Muscle layer of colon (tissue), 2 donors: Measurements from ENCODE around the gene RGS6.

Experiments
- H3K27ac ChIP-seq: one replicate; pipeline ENCODE4 v1.7.0; 2013; ENCODE audit warnings: low read depth, mild to moderate bottlenecking, low read length, moderate library complexity
- H3K27me3 ChIP-seq, 2 donors: one replicate each; pipeline ENCODE4 v1.7.0; 2013; ENCODE audit warnings: low read length in 2 of 2, mild to moderate bottlenecking in 2 of 2; ENCODE audit not compliant: insufficient read depth in 2 of 2, control insufficient read depth in 1 of 2
- H3K36me3 ChIP-seq: one replicate; pipeline ENCODE4 v1.7.0; 2013; ENCODE audit warnings: mild to moderate bottlenecking, low read length; ENCODE audit not compliant: insufficient read depth
- H3K4me1 ChIP-seq: one replicate; pipeline ENCODE4 v1.7.0; 2013; ENCODE audit warnings: mild to moderate bottlenecking, low read length; ENCODE audit not compliant: insufficient read depth
- H3K4me3 ChIP-seq, 2 donors: one replicate each; pipeline ENCODE4 v1.7.0; 2013; ENCODE audit warnings: low read length in 2 of 2, low read depth in 1 of 2, mild to moderate bottlenecking in 1 of 2, moderate library complexity in 1 of 2
- H3K9ac ChIP-seq: one replicate; pipeline ENCODE4 v1.7.0; 2013; ENCODE audit warnings: low read length
- H3K9me3 ChIP-seq: one replicate; pipeline ENCODE4 v1.7.0; 2013; ENCODE audit warnings: mild to moderate bottlenecking, low read length
- donor health status: abdominal sarcoma.
- donor health status: Adenocarcinoma of cecum.

Gene RGS6

GRCh38 chr14:72303930-72304329, 371.7 kb downstream of the RGS6 start:
- H3K9ac ChIP-seq, result no peak overlapping the region
- no peak overlapping the region for H3K27ac ChIP-seq
- H3K36me3 ChIP-seq, result no peaks in the 10 kb centered on the region
- H3K4me3 ChIP-seq, result no peak overlapping the region
- H3K4me1 ChIP-seq, result peaks cover 7% of the 10 kb centered on the region
- no peaks in the 10 kb centered on the region for H3K9me3 ChIP-seq
- no peaks in the 10 kb centered on the region for H3K27me3 ChIP-seq

- H3K9me3 ChIP-seq, result no peaks in the 10 kb centered on the region
- H3K36me3 ChIP-seq, result no peaks in the 10 kb centered on the region
- H3K4me3 ChIP-seq, result no peak overlapping the region
- no peak overlapping the region for H3K27ac ChIP-seq
- peaks cover 19% of the 10 kb centered on the region for H3K4me1 ChIP-seq
- H3K27me3 ChIP-seq, result no peaks in the 10 kb centered on the region
- no peak overlapping the region for H3K9ac ChIP-seq
Measured at GRCh38 chr14:72305561-72305960, 373.3 kb downstream of the RGS6 start.

DNA sequence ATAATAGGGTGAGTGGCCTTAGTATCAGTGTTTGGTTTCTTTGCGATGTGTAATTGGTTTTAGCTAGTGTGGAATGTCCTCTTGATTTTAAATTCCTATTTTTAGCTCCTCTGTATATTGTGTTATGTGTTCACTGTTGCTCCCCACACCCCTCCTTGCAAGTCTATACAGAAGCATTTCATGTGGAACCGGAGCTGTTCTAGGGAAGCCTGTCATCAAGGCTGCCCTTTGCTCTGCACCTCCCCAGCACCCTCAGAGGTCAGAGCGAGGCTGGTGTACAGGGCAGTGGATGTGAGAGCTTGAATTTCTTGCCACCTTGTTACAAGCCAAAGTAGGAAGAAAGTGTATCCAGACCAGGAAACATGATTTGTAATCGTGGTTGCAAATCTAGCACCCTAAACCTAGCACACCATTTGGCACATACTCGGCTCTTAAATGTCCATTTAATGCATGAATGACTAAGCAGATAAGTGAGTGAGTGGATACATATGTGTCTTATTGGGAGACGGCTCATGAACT, 376.8 kb downstream of the RGS6 start:
- no peak overlapping the region for H3K9ac ChIP-seq
- H3K4me1 ChIP-seq, result peaks cover 49% of the 10 kb centered on the region
- no peaks in the 10 kb centered on the region for H3K9me3 ChIP-seq
- no peaks in the 10 kb centered on the region for H3K36me3 ChIP-seq
- no peak overlapping the region for H3K27ac ChIP-seq
- H3K4me3 ChIP-seq, result no peak overlapping the region
- no peaks in the 10 kb centered on the region for H3K27me3 ChIP-seq

DNA sequence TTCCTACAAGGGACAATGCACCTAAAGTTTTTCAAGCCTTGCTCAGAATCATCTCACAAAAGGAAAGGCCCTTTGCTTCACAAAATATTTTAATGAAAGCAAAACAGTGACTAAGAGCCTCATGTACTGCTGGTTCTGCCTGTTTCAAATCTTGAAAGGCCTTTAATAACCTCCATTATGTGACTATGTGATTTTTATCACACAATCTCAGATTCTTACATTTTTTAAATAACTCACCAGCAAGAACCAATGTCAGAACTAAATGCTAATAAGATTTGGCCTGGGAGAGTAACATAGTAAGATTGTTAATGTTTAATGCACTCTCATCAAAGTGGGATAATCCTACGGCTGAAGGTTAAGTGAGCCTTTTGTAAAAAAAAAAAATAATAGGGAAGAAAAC, 378.9 kb downstream of the RGS6 start:
- H3K36me3 ChIP-seq, result no peaks in the 10 kb centered on the region
- H3K4me1 ChIP-seq, result peaks cover 53% of the 10 kb centered on the region
- H3K9ac ChIP-seq, result no peak overlapping the region
- H3K27me3 ChIP-seq, result no peaks in the 10 kb centered on the region
- no peaks in the 10 kb centered on the region for H3K9me3 ChIP-seq
- no peak overlapping the region for H3K27ac ChIP-seq
- H3K4me3 ChIP-seq, result no peak overlapping the region

GRCh38 chr14:72311516-72311915, 379.3 kb downstream of the RGS6 start:
- Histone ChIP-seq H3K36me3 (no peaks in the 10 kb centered on the region), H3K4me3 (no peak overlapping the region), H3K27me3 (no peaks in the 10 kb centered on the region), H3K4me1 (peaks cover 53% of the 10 kb centered on the region), H3K9me3 (no peaks in the 10 kb centered on the region), H3K9ac (no peak overlapping the region), H3K27ac (no peak overlapping the region)

DNA sequence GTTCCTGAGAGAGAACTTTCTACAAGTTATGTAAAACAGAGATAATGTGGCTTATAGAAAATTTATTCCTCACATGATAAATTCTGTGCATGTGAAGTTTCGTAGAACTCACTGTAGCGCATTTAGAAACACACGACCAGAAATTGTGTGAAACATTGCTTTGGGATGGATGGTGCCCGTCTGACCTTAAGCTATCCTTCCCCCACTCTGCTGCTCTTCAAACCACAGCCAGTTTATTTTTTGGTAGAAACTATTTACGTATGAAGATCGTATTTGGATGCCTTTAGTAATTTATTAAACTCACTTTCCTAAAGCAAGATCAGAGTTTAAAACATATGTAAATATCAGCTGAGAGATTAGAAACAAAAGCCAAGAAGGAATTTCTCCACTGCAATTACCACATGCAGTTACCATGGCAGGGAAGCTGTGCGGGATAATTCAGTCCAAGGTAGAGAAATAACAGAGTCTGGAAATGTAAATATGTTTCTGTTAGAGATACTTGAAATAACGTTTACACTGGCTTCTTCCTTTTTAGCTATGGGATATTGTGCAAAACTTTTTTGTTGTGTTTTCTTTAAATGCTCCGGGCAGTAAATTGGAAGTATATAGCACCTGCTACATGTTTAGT, 382.7 kb downstream of the RGS6 start:
- no peaks in the 10 kb centered on the region for H3K9me3 ChIP-seq
- no peak overlapping the region for H3K4me3 ChIP-seq
- H3K27ac ChIP-seq, result no peak overlapping the region
- no peaks in the 10 kb centered on the region for H3K27me3 ChIP-seq
- H3K36me3 ChIP-seq, result no peaks in the 10 kb centered on the region
- H3K9ac ChIP-seq, result no peak overlapping the region
- H3K4me1 ChIP-seq, result peaks cover 37% of the 10 kb centered on the region

DNA sequence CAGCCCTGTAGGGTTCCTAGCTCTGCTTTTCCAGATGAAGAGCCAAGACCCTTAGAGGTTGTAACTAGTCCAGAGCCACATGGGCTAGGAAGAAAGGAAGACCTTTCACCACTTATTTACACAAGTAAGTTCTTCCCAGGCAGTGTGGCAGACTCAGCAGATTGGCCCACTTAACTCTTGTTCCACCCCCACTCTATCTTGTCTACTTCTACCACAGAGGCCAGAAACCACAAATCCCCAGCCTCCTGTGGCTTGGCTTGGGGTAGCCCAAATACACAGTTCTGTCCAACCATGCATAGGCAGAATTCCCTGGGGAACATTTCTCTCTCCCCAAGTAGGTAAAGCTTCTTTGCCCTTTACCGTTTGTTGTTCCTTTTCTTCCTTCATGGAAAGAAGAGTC, 383.5 kb downstream of the RGS6 start:
- Histone ChIP-seq H3K9me3 (no peaks in the 10 kb centered on the region), H3K36me3 (no peaks in the 10 kb centered on the region), H3K9ac (no peak overlapping the region), H3K27me3 (no peaks in the 10 kb centered on the region), H3K4me3 (no peak overlapping the region), H3K4me1 (peaks cover 34% of the 10 kb centered on the region), H3K27ac (no peak overlapping the region)

DNA sequence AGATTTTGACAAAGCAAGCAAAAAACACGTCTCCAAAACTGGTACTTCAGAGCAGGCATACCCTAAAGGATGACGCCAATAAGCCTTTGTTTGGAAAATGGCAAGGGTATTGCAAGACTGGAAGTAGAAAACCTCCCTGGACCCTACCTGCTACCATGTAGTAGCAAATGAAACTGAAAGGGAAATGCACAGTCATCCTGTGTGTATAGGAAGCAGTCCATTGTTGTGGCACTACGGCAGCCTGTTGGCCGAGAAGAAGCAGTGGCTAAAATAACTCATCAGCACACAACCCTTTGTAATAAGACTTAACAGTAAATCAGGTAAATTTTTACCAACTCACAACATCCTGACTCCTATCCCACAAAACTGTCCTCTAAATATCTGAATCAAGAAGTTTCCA, 386.4 kb downstream of the RGS6 start:
- H3K9ac ChIP-seq, result no peak overlapping the region

DNA sequence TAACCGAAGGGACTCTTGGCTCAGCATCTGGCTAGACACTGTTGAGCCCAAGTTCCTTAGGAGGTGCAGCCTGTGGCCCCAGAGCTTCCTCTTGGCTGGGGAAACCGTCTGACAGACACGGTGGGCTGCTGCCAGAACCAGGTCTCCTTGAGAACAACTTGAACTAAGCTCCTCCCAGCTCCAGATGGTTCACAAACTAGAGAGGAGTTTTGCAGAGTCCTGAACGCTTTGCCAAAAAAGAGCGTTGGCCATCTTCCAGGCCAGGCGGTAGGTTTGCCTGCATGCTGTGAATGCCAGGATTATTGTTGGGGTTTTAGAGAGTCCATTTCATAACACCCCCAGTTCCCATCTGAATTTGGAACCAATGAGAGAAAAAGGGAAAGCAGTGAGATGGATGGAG, 399.8 kb downstream of the RGS6 start:
- H3K27ac ChIP-seq, result no peak overlapping the region
- no peak overlapping the region for H3K4me3 ChIP-seq
- no peak overlapping the region for H3K9ac ChIP-seq
- peaks cover 28% of the 10 kb centered on the region for H3K4me1 ChIP-seq
- no peaks in the 10 kb centered on the region for H3K9me3 ChIP-seq
- H3K27me3 ChIP-seq, result no peaks in the 10 kb centered on the region
- H3K36me3 ChIP-seq, result no peaks in the 10 kb centered on the region

More for the DNA sequence above, 386.4 kb downstream of the RGS6 start:
- no peaks in the 10 kb centered on the region for H3K9me3 ChIP-seq
- H3K36me3 ChIP-seq, result no peaks in the 10 kb centered on the region
- H3K4me1 ChIP-seq, result peaks cover 5% of the 10 kb centered on the region
- H3K4me3 ChIP-seq, result no peak overlapping the region
- no peak overlapping the region for H3K27ac ChIP-seq
- H3K27me3 ChIP-seq, result no peaks in the 10 kb centered on the region

- no peak overlapping the region for H3K9ac ChIP-seq
- no peaks in the 10 kb centered on the region for H3K27me3 ChIP-seq
Measured at GRCh38 chr14:72332871-72333270, 400.6 kb downstream of the RGS6 start.

GRCh38 chr14:72333357-72333756, 401.1 kb downstream of the RGS6 start:
- Histone ChIP-seq H3K27ac (no peak overlapping the region), H3K4me3 (no peak overlapping the region), H3K9ac (no peak overlapping the region), H3K9me3 (no peaks in the 10 kb centered on the region), H3K4me1 (peaks cover 21% of the 10 kb centered on the region), H3K27me3 (no peaks in the 10 kb centered on the region), H3K36me3 (no peaks in the 10 kb centered on the region)

More at GRCh38 chr14:72332871-72333270, 400.6 kb downstream of the RGS6 start:
- Histone ChIP-seq H3K4me3 (no peak overlapping the region), H3K36me3 (no peaks in the 10 kb centered on the region), H3K4me1 (peaks cover 21% of the 10 kb centered on the region), H3K9me3 (no peaks in the 10 kb centered on the region), H3K27ac (no peak overlapping the region)

- Histone ChIP-seq H3K4me3 (no peak overlapping the region), H3K4me1 (peaks cover 8% of the 10 kb centered on the region), H3K36me3 (no peaks in the 10 kb centered on the region), H3K9me3 (no peaks in the 10 kb centered on the region), H3K27me3 (no peaks in the 10 kb centered on the region), H3K9ac (no peak overlapping the region), H3K27ac (no peak overlapping the region)
Measured at GRCh38 chr14:72336311-72336980, 404.2 kb downstream of the RGS6 start.
